ENCODE measurements around the gene TRMT112.

DNA sequence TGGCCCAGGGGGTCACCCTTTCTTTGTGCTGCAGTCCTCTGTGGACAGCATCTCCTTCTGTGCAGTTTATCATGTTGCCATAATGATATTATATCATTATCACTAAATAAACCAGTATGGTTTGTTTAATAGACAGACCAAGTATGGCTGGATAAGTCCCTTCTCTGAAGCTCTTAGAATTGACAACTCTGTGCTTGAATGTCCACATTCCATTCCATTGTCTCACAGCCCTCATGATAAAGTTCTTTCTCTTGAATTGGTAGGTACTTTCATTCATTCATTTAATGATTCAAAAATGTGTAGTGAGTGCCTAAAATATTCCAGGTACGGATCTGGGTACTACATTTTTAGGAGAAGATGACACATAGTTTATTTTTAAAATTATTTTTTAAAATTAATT lies 49.4 kb upstream of the TRMT112 start:
- TF ChIP-seq POLR2A (IDR thresholded peaks at IDR 0.05; ENCODE audit: low read depth, low read length) (no peak), RFX5 (IDR thresholded peaks at IDR 0.05; ENCODE audit: low read depth, low read length) (no peak), RCOR1 (IDR thresholded peaks at IDR 0.05; ENCODE audit: insufficient replicate concordance, low read length) (no peak), NFE2L2 (IDR thresholded peaks at IDR 0.05; ENCODE audit: low read depth, low read length) (no peak), ELK1 (IDR thresholded peaks at IDR 0.05; ENCODE audit: borderline replicate concordance, low read depth, low read length) (no peak), SMC3 (IDR thresholded peaks at IDR 0.05; ENCODE audit: low read depth, low read length) (no peak), FOS (IDR thresholded peaks at IDR 0.05; ENCODE audit: low read depth, low read length) (no peak), RAD21 (IDR thresholded peaks at IDR 0.05; ENCODE audit: low read length) (no peak), MXI1 (IDR thresholded peaks at IDR 0.05; ENCODE audit: borderline replicate concordance, low read depth, low read length) (no peak), CHD1 (IDR thresholded peaks at IDR 0.05; ENCODE audit: low read depth, low read length) (no peak), CEBPB (IDR thresholded peaks at IDR 0.05; ENCODE audit: low read depth, low read length) (no peak), BHLHE40 (IDR thresholded peaks at IDR 0.05; ENCODE audit: low read depth, low read length) (no peak)
- TF ChIP-seq, protein P1, sequence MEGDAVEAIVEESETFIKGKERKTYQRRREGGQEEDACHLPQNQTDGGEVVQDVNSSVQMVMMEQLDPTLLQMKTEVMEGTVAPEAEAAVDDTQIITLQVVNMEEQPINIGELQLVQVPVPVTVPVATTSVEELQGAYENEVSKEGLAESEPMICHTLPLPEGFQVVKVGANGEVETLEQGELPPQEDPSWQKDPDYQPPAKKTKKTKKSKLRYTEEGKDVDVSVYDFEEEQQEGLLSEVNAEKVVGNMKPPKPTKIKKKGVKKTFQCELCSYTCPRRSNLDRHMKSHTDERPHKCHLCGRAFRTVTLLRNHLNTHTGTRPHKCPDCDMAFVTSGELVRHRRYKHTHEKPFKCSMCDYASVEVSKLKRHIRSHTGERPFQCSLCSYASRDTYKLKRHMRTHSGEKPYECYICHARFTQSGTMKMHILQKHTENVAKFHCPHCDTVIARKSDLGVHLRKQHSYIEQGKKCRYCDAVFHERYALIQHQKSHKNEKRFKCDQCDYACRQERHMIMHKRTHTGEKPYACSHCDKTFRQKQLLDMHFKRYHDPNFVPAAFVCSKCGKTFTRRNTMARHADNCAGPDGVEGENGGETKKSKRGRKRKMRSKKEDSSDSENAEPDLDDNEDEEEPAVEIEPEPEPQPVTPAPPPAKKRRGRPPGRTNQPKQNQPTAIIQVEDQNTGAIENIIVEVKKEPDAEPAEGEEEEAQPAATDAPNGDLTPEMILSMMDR (conservative IDR thresholded peaks at IDR 0.05; ENCODE audit: low read depth, low read length): no peak
- TF ChIP-seq, protein P2, sequence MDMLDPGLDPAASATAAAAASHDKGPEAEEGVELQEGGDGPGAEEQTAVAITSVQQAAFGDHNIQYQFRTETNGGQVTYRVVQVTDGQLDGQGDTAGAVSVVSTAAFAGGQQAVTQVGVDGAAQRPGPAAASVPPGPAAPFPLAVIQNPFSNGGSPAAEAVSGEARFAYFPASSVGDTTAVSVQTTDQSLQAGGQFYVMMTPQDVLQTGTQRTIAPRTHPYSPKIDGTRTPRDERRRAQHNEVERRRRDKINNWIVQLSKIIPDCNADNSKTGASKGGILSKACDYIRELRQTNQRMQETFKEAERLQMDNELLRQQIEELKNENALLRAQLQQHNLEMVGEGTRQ (IDR thresholded peaks at IDR 0.05; ENCODE audit: low read depth, low read length): no peak

All from IMR-90 (cell line).